Natural killer cell (primary cell): ENCODE results near the gene ROR1. TPM values are rescaled to one million over a fixed set of nuclear protein-coding genes. Genes with fewer than 3 reads are reported as not detected.

Experiments used
- ATAC-seq, 3 donors: fragments of 150-1000 bp in 2 of 3; fragments of 200-7000 bp in 1 of 3; cut with Tn5 transposase; 1 replicate in 1 of 3; 2 replicates in 2 of 3; pipeline ENCODE4 v1.10.0; 2021; ENCODE audit warnings: mild to moderate bottlenecking in 2 of 3, moderate library complexity in 2 of 3
- DNase-seq, 2 donors: peaks; one replicate each; pipeline versions ENCODE4 v3.0.0 to v3.0.0-alpha.2; 2013 to 2021; ENCODE audit warnings: mixed read lengths in 1 of 2
- H3K27ac ChIP-seq: one replicate; pipeline ENCODE4 v1.5.1; 2013; ENCODE audit warnings: mild to moderate bottlenecking, low read length
- H3K27me3 ChIP-seq: one replicate; pipeline ENCODE4 v1.6.1; 2013; ENCODE audit warnings: low read length; ENCODE audit not compliant: control insufficient read depth, insufficient read depth
- H3K36me3 ChIP-seq: one replicate; pipeline ENCODE4 v1.6.1; 2013; ENCODE audit warnings: low read length; ENCODE audit not compliant: control insufficient read depth, insufficient read depth
- H3K4me1 ChIP-seq: one replicate; pipeline ENCODE4 v1.6.1; 2013; ENCODE audit warnings: low read length; ENCODE audit not compliant: control insufficient read depth, insufficient read depth
- H3K4me3 ChIP-seq: one replicate; pipeline ENCODE4 v1.5.1; 2013; ENCODE audit warnings: low read length
- H3K9me3 ChIP-seq: one replicate; pipeline ENCODE4 v1.6.1; 2013; ENCODE audit warnings: low read length; ENCODE audit not compliant: control insufficient read depth, insufficient read depth
- H3K27ac Mint-ChIP-seq, 2 donors: one replicate each; pipeline ENCODE4 v1.8.0; 2022; ENCODE audit warnings: mild to moderate bottlenecking in 2 of 2, mixed read lengths in 2 of 2, moderate library complexity in 1 of 2
- H3K27me3 Mint-ChIP-seq, 2 donors: one replicate each; pipeline ENCODE4 v1.8.0; 2022; ENCODE audit warnings: low read depth in 2 of 2, mixed read lengths in 2 of 2
- H3K36me3 Mint-ChIP-seq: one replicate; pipeline ENCODE4 v1.8.0; 2022; ENCODE audit warnings: mixed read lengths
- H3K4me1 Mint-ChIP-seq, 2 donors: one replicate each; pipeline ENCODE4 v1.8.0; 2022; ENCODE audit warnings: mixed read lengths in 2 of 2
- H3K4me3 Mint-ChIP-seq: one replicate; pipeline ENCODE4 v1.8.0; 2022; ENCODE audit warnings: mild to moderate bottlenecking, moderate library complexity, mixed read lengths
- H3K9me3 Mint-ChIP-seq, 2 donors: one replicate each; pipeline ENCODE4 v1.8.0; 2022; ENCODE audit warnings: mixed read lengths in 2 of 2
- whole genome bisulfite sequencing: methylation state at CpG from one replicate; pipeline ENCODE4 v1.1.7; 2013; ENCODE audit warnings: missing lambda C conversion rate; ENCODE audit not compliant: insufficient coverage; 5-methylcytosine and 5-hydroxymethylcytosine counted together
- intact Hi-C: fragments of 100-400 bp; cut with micrococcal nuclease; formaldehyde crosslinking; loops from one replicate; pipeline ENCODE4 v1.14.2; 2022
- total RNA-seq, 4 donors: library from RNA; stranded (reverse); fragments of 120-200 nt in 1 of 4; gene quantifications; one replicate each; pipeline versions ENCODE4 v1.2.3 to v1.2.4, GENCODE V29; 2013 to 2022
- TF ChIP-seq, protein P1 (sequence below): fragments of 200-600 bp; IDR thresholded peaks from one replicate; pipeline ENCODE4 v1.8.0; 2022; ENCODE audit warnings: antibody characterized with exemption

The ROR1 gene
- total RNA-seq, 3 donors from 2014 or later (not counting 1 experiment from before 2014, with no cell fraction given) = 0.05 to 0.35 (median 0.27) TPM

DNA sequence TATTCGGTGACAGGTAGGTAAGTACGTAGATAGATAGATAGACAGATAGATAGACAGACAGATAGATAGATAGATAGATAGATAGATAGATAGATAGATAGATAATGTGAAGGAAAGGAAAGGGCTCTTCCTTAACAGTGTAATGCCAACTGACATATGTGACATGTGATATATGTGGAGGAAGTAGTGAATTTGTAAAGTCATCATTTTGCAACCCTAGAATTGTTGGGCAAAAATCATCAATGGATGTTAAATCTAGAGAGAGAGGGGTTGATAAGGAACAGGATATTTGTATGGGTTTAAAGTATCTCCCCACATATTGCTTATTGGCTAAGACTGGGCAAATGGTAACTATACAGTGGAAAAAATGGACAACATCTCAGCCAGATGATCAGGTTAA lies 166.6 kb downstream of the ROR1 start:
- Mint-ChIP-seq H3K9me3 (no peaks in the 10 kb centered on the region), H3K27ac (no peak overlapping the region), H3K36me3 (no peaks in the 10 kb centered on the region), H3K4me3 (no peak overlapping the region), H3K4me1 (no peaks in the 10 kb centered on the region), H3K27me3 (peaks cover 12 to 22% of the 10 kb centered on the region in 2 donors)
- WGBS = 88% methylated on average over 2 of the region's 2 CpGs
- intact Hi-C loops = no loop called here
- H3K36me3 ChIP-seq = no peaks in the 10 kb centered on the region
- no peak overlapping the region for H3K27ac ChIP-seq
- H3K4me1 ChIP-seq = no peaks in the 10 kb centered on the region
- H3K9me3 ChIP-seq = no peaks in the 10 kb centered on the region
- ATAC-seq (no peak), DNase-seq (no peak)
- TF ChIP-seq, protein P1, sequence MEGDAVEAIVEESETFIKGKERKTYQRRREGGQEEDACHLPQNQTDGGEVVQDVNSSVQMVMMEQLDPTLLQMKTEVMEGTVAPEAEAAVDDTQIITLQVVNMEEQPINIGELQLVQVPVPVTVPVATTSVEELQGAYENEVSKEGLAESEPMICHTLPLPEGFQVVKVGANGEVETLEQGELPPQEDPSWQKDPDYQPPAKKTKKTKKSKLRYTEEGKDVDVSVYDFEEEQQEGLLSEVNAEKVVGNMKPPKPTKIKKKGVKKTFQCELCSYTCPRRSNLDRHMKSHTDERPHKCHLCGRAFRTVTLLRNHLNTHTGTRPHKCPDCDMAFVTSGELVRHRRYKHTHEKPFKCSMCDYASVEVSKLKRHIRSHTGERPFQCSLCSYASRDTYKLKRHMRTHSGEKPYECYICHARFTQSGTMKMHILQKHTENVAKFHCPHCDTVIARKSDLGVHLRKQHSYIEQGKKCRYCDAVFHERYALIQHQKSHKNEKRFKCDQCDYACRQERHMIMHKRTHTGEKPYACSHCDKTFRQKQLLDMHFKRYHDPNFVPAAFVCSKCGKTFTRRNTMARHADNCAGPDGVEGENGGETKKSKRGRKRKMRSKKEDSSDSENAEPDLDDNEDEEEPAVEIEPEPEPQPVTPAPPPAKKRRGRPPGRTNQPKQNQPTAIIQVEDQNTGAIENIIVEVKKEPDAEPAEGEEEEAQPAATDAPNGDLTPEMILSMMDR = no peak
- H3K4me3 ChIP-seq = no peak overlapping the region
- no peaks in the 10 kb centered on the region for H3K27me3 ChIP-seq

DNA sequence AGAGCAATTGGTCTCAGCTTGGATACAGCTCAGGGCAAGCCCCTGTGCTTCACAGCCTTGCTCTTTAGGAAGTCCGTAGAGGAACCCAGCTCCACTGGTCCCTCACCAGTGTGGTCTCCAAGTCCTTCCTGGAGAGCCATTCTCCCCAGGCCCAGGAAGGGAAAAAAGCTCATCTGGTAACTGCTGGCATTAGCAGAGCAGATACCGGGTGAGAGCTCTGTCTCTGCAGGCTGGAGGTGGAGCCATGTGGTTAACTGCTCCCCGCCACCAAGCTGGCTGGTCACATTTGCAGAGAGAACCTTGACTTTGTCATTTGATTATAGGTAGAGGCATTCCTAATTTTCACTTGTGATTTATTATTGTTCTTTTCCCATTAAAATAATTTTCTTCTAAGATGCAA lies 169.6 kb downstream of the ROR1 start:
- Mint-ChIP-seq H3K4me1 (no peaks in the 10 kb centered on the region), H3K4me3 (no peak overlapping the region), H3K9me3 (no peaks in the 10 kb centered on the region), H3K27ac (no peak overlapping the region), H3K36me3 (no peaks in the 10 kb centered on the region), H3K27me3 (peaks cover 12 to 22% of the 10 kb centered on the region in 2 donors)
- ATAC-seq (no peak), DNase-seq (no peak)
- WGBS = 42% methylated on average over 3 of the region's 3 CpGs
- Histone ChIP-seq H3K27ac (no peak overlapping the region), H3K4me1 (no peaks in the 10 kb centered on the region), H3K4me3 (no peak overlapping the region), H3K9me3 (no peaks in the 10 kb centered on the region), H3K27me3 (no peaks in the 10 kb centered on the region), H3K36me3 (no peaks in the 10 kb centered on the region)
- intact Hi-C loops = no loop called here
- TF ChIP-seq, protein P1 = no peak

DNA sequence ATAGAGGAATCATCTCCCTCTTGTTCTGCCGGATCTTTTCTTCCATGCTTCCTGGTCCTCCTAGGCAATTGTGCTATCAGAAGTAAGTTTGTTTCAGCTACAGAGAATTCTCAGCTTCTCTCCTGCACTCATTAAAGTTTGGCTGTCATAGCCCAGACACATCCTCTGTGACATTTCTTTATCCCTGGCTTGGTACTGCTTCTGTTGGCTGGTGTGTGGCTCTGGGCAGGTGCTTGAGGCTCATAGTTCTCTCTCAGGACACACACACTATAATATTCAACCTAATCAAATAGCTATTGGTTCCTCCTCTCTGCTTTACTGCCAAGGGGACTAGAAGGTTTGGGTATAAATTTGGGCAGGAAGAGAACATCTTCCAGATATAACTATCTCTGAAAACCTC lies 172.1 kb downstream of the ROR1 start:
- TF ChIP-seq, protein P1 = no peak
- no peaks in the 10 kb centered on the region for H3K4me1 ChIP-seq
- Mint-ChIP-seq H3K36me3 (no peaks in the 10 kb centered on the region), H3K4me3 (no peak overlapping the region), H3K4me1 (no peaks in the 10 kb centered on the region), H3K27ac (no peak overlapping the region), H3K9me3 (no peaks in the 10 kb centered on the region), H3K27me3 (peaks cover 6 to 15% of the 10 kb centered on the region in 2 donors)
- no peaks in the 10 kb centered on the region for H3K36me3 ChIP-seq
- ATAC-seq (no peak), DNase-seq (no peak)
- H3K27me3 ChIP-seq = no peaks in the 10 kb centered on the region
- no peak overlapping the region for H3K4me3 ChIP-seq
- no peak overlapping the region for H3K27ac ChIP-seq
- 100% methylated on average over 1 of the region's 1 CpG for WGBS
- H3K9me3 ChIP-seq = no peaks in the 10 kb centered on the region
- intact Hi-C loops = no loop called here

DNA sequence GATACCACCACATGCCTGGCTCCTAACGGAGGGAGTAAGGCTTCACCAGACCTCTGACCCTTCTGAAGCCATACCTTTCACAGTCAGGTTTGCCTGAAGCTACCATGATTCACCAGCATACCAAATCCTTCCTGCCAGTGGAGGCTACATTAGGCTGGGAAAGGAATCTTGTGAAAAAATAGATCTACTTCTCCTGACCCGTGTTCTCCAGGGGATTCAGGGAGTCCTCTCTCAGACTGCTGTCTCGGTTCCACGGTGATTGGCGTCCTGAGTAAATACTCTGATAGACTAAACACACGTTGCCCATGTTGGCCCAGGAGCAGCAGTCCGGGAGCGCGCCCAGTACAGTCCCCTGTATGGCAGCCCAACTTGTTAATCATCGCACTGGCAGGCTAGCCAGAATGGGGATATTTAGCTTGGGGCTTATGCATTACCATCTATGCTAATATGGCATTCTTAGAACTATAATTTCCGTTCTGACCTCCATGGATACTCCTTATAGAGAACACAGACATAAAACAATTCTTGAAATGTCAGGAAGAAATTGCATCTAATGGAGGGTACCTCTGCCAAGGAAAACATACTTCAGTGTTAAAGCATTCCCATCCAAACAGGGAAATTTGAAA lies 173.2 kb downstream of the ROR1 start:
- no peaks in the 10 kb centered on the region for H3K36me3 ChIP-seq
- intact Hi-C loops = no loop called here
- DNase-seq (no peak), ATAC-seq (no peak)
- H3K9me3 ChIP-seq = no peaks in the 10 kb centered on the region
- TF ChIP-seq, protein P1 = no peak
- no peaks in the 10 kb centered on the region for H3K36me3 Mint-ChIP-seq
- no peaks in the 10 kb centered on the region for H3K27me3 ChIP-seq
- H3K27ac ChIP-seq = no peak overlapping the region
- H3K4me3 Mint-ChIP-seq = no peak overlapping the region
- H3K27ac Mint-ChIP-seq = no peak overlapping the region
- H3K4me1 Mint-ChIP-seq = no peaks in the 10 kb centered on the region
- H3K4me1 ChIP-seq = no peaks in the 10 kb centered on the region
- no peaks in the 10 kb centered on the region for H3K9me3 Mint-ChIP-seq
- peaks cover 7 to 9% of the 10 kb centered on the region in 2 donors for H3K27me3 Mint-ChIP-seq
- 95% methylated on average over 10 of the region's 11 CpGs for WGBS
- H3K4me3 ChIP-seq = no peak overlapping the region
